ENCODE results near the gene CYFIP1.

DNA sequence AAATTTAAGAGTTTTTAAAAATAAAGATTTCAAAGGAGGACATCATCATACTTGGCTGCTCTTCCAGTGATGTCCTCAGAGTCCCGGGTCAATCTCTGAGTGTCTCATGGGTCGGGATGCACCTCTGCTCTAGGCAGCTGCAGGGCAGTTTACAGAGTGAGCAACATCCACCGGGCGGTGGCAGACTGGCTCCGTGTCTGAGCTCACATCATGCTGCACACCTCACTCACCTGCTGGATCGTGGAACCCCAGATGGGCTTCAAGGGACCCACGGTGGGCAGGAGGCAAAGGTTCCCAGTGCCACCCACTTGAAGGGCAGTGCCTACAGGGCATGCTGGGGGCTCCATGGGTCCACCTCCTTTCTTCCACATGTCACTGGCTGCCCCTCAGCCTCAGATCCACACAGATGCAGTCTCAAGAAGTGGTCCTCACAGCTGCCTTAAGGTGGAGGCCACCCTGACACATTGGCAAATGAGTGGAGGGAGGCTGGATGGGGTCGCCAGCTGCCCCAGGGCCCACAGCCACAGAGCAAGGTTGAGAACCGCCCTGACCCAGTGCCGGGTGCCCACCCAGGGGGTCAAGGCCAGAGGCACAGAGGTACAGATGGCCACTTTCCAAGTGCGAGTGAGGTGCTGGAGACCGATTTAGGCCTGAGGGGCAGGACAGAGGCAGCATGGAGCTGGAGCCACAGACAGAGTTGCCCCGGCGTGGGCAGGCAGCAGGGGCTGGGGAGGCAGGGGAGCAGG lies 25.2 kb downstream of the CYFIP1 start:
- TF ChIP-seq, protein P1, sequence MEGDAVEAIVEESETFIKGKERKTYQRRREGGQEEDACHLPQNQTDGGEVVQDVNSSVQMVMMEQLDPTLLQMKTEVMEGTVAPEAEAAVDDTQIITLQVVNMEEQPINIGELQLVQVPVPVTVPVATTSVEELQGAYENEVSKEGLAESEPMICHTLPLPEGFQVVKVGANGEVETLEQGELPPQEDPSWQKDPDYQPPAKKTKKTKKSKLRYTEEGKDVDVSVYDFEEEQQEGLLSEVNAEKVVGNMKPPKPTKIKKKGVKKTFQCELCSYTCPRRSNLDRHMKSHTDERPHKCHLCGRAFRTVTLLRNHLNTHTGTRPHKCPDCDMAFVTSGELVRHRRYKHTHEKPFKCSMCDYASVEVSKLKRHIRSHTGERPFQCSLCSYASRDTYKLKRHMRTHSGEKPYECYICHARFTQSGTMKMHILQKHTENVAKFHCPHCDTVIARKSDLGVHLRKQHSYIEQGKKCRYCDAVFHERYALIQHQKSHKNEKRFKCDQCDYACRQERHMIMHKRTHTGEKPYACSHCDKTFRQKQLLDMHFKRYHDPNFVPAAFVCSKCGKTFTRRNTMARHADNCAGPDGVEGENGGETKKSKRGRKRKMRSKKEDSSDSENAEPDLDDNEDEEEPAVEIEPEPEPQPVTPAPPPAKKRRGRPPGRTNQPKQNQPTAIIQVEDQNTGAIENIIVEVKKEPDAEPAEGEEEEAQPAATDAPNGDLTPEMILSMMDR (IDR thresholded peaks at IDR 0.05), result no peak
- no peak for TF ChIP-seq POLR2A (IDR thresholded peaks at IDR 0.05)

All from testis (tissue), 2 donors.